Central memory CD4-positive, alpha-beta T cell (primary cell): ENCODE results near the gene GLIPR2.

Source experiments
- DNase-seq: peaks from one replicate; pipeline ENCODE4 v3.0.0; 2022

The GLIPR2 gene

GRCh38 chr9:36194326-36195000 lies 57.9 kb downstream of the GLIPR2 start:
- DNase-seq: no peak

- DNase-seq: no peak
Measured at GRCh38 chr9:36204906-36205547, 68.5 kb downstream of the GLIPR2 start.

GRCh38 chr9:36207016-36207415 lies 70.5 kb downstream of the GLIPR2 start:
- DNase-seq: no peak

GRCh38 chr9:36207546-36208012 lies 71.0 kb downstream of the GLIPR2 start:
- no peak for DNase-seq

- no peak for DNase-seq
Measured at GRCh38 chr9:36208521-36209253, 72.2 kb downstream of the GLIPR2 start.

GRCh38 chr9:36210722-36211121 lies 74.2 kb downstream of the GLIPR2 start:
- DNase-seq: no peak

GRCh38 chr9:36211510-36211909 lies 75.0 kb downstream of the GLIPR2 start:
- no peak for DNase-seq

- no peak for DNase-seq
Measured at GRCh38 chr9:36213387-36213786, 76.9 kb downstream of the GLIPR2 start.
